HCT116 (cell line): Measurements from ENCODE around the gene G3BP1. TPM values are rescaled to one million over a fixed set of nuclear protein-coding genes. Genes with fewer than 3 reads are reported as not detected.
A peak's percentile ranks its signal among the peaks of the same experiment; 100 is the strongest.

Source experiments
- ATAC-seq: fragments of 200-7000 bp; cut with Tn5 transposase; 2 replicates; pipeline ENCODE4 v1.9.1; 2020; ENCODE audit warnings: mild to moderate bottlenecking, moderate library complexity
- BruUV-seq: library from RNA; stranded (reverse); fragments of 400-500 nt; replicated peaks from 2 replicates; lab custom pipeline; 2021; lab: Mats Ljungman, UMichigan
- CTCF ChIA-PET: fragments of 300-600 bp; sonication (Branson Sonifier 250); formaldehyde crosslinking; loops from one replicate; lab custom pipeline; 2021; ENCODE audit warnings: antibody characterized with exemption; lab: Charles Lee
- POLR2A ChIA-PET: fragments of 300-600, 350-600 bp; sonication (Branson Sonifier 250); formaldehyde crosslinking; loops from one replicate; lab custom pipeline; 2021; ENCODE audit warnings: antibody characterized with exemption; lab: Charles Lee
- RAD21 ChIA-PET, 2 experiments: fragments of 300-600 bp; sonication (Branson Sonifier 250); formaldehyde crosslinking; loops; one replicate each; lab custom pipeline; 2023; ENCODE audit warnings: low total read pairs in 2 of 2; ENCODE audit not compliant: uncharacterized antibody in 2 of 2, unreplicated experiment in 2 of 2, low non-redundant PET in 1 of 2; lab: Charles Lee
- DNase-seq: peaks from one replicate; pipeline ENCODE4 v3.0.0-alpha.2; 2010; ENCODE audit warnings: low read depth, low spot score
- H2AFZ ChIP-seq: fragments of 200-600 bp; shearing (Covaris generic), sonication (generic); 2 replicates; pipeline ENCODE4 v1.6.1; 2017; ENCODE audit warnings: low read depth, mixed run types, mixed read lengths, antibody characterized with exemption, low read length; ENCODE audit not compliant: poor library complexity, severe bottlenecking
- H3K27ac ChIP-seq: 2 replicates; pipeline ENCODE4 v1.5.1; 2012; ENCODE audit warnings: low read depth, low read length
- H3K27me3 ChIP-seq: fragments of 200-600 bp; sonication (generic); 2 replicates; pipeline ENCODE4 v1.6.1; 2016; ENCODE audit warnings: mixed run types, low read length, mixed read lengths; ENCODE audit not compliant: insufficient read depth
- H3K36me3 ChIP-seq, 2 experiments: fragments of 200-500 bp in 1 of 2; fragments of 200-600 bp in 1 of 2; sonication (Bioruptor generic) in 1 of 2; sonication (generic) in 1 of 2; 2 replicates each; pipeline versions ENCODE4 v1.5.1 to v1.6.1; 2014 to 2016; ENCODE audit warnings: low read length in 2 of 2, inconsistent platforms in 1 of 2, mixed read lengths in 1 of 2, mixed run types in 1 of 2; ENCODE audit not compliant: insufficient read depth in 2 of 2, control insufficient read depth in 1 of 2
- H3K4me1 ChIP-seq, 2 experiments: fragments of 200-600 bp in 1 of 2; sonication (generic) in 1 of 2; 2 replicates each; pipeline versions ENCODE4 v1.5.1 to v1.6.1; 2012 to 2017; ENCODE audit warnings: low read length in 2 of 2, inconsistent platforms in 1 of 2, mild to moderate bottlenecking in 1 of 2, mixed read lengths in 1 of 2, mixed run types in 1 of 2, moderate library complexity in 1 of 2; ENCODE audit not compliant: insufficient read depth in 2 of 2, control insufficient read depth in 1 of 2
- H3K4me2 ChIP-seq: fragments of 200-600 bp; sonication (generic); 2 replicates; pipeline ENCODE4 v1.6.1; 2017; ENCODE audit warnings: mixed run types, low read length, mixed read lengths
- H3K4me3 ChIP-seq, 2 experiments: fragments of 200-600 bp in 1 of 2; sonication (generic) in 1 of 2; replicated peaks in 1 of 2; 2 replicates each; pipeline ENCODE4 v1.5.1; 2011 to 2016; ENCODE audit warnings: low read length in 2 of 2, control low read depth in 1 of 2, low read depth in 1 of 2, mild to moderate bottlenecking in 1 of 2, mixed read lengths in 1 of 2, mixed run types in 1 of 2
- H3K79me2 ChIP-seq: fragments of 200-600 bp; sonication (generic); 2 replicates; pipeline ENCODE4 v1.6.1; 2017; ENCODE audit warnings: mild to moderate bottlenecking, mixed run types, low read length, moderate library complexity, mixed read lengths; ENCODE audit not compliant: insufficient read depth
- H3K9ac ChIP-seq: fragments of 200-600 bp; sonication (generic); 2 replicates; pipeline ENCODE4 v1.6.1; 2016; ENCODE audit warnings: low read length, mixed read lengths
- H3K9me2 ChIP-seq: fragments of 200-600 bp; sonication (generic), shearing (Covaris generic); 2 replicates; pipeline ENCODE4 v1.6.1; 2017; ENCODE audit warnings: mixed run types, mild to moderate bottlenecking, moderate library complexity; ENCODE audit not compliant: insufficient read depth
- H3K9me3 ChIP-seq, 2 experiments: fragments of 200-500 bp in 1 of 2; fragments of 200-600 bp in 1 of 2; sonication (Bioruptor generic) in 1 of 2; sonication (generic) in 1 of 2; 2 replicates each; pipeline ENCODE4 v1.6.1; 2014 to 2017; ENCODE audit warnings: low read length in 2 of 2, mixed read lengths in 2 of 2, inconsistent platforms in 1 of 2, low read depth in 1 of 2, mild to moderate bottlenecking in 1 of 2, mixed run types in 1 of 2, moderate library complexity in 1 of 2; ENCODE audit not compliant: control insufficient read depth in 1 of 2, insufficient read depth in 1 of 2
- H4K20me1 ChIP-seq: fragments of 200-600 bp; sonication (generic), shearing (Covaris generic); 2 replicates; pipeline ENCODE4 v1.6.1; 2017; ENCODE audit warnings: mixed run types, mild to moderate bottlenecking, moderate library complexity; ENCODE audit not compliant: insufficient read depth
- CEBPB ChIP-seq: IDR thresholded peaks from 2 replicates; pipeline ENCODE4 v1.6.1; 2012; ENCODE audit warnings: low read depth
- EZH2 ChIP-seq: fragments of 200-600 bp; sonication (generic); IDR thresholded peaks from 2 replicates; pipeline ENCODE4 v1.6.1; 2017; ENCODE audit warnings: antibody characterized with exemption, mixed run types
- FOSL1 ChIP-seq: IDR thresholded peaks from 2 replicates; pipeline ENCODE4 v1.6.1; 2012; ENCODE audit warnings: low read depth
- POLR2AphosphoS5 ChIP-seq: IDR thresholded peaks from 2 replicates; pipeline ENCODE4 v1.6.1; 2011; ENCODE audit warnings: mild to moderate bottlenecking, low read depth, low read length, moderate library complexity
- TCF7L2 ChIP-seq: IDR thresholded peaks from 2 replicates; pipeline ENCODE4 v1.7.0; 2011; ENCODE audit warnings: borderline replicate concordance, inconsistent platforms; ENCODE audit not compliant: insufficient read depth, insufficient read length; ENCODE audit errors: extremely low read depth
- YY1 ChIP-seq: IDR thresholded peaks from 2 replicates; pipeline ENCODE4 v1.6.1; 2011; ENCODE audit warnings: low read length, low read depth, moderate library complexity, mild to moderate bottlenecking; ENCODE audit not compliant: insufficient replicate concordance; ENCODE audit errors: extremely low read depth
- intact Hi-C: fragments of 100-400 bp; cut with micrococcal nuclease; formaldehyde crosslinking; loops from 2 replicates; pipeline ENCODE4 v1.10.0; 2022
- total RNA-seq: library from RNA; stranded (reverse); gene quantifications from one replicate; pipeline ENCODE4 v1.2.1, GENCODE V29; 2021; ENCODE audit not compliant: unreplicated experiment
- TF ChIP-seq, protein P1 (sequence below): IDR thresholded peaks from 2 replicates; pipeline ENCODE4 v1.6.1; 2011; ENCODE audit warnings: mild to moderate bottlenecking, low read length, moderate library complexity; ENCODE audit not compliant: insufficient replicate concordance; ENCODE audit errors: extremely low read depth
- TF ChIP-seq, protein P2 (sequence below), 3 experiments: fragments of 200-600 bp in 1 of 3; sonication (generic) in 1 of 3; IDR thresholded peaks in 2 of 3; conservative IDR thresholded peaks in 1 of 3; 2 replicates each; pipeline ENCODE4 v1.5.1; 2012 to 2017; ENCODE audit warnings: low read depth in 2 of 3, low read length in 2 of 3, antibody characterized with exemption in 1 of 3, borderline replicate concordance in 1 of 3, control low read depth in 1 of 3, mild to moderate bottlenecking in 1 of 3, mixed read lengths in 1 of 3, mixed run types in 1 of 3, moderate library complexity in 1 of 3; ENCODE audit not compliant: insufficient read depth in 1 of 3
- TF ChIP-seq, protein P3 (sequence below): IDR thresholded peaks from 2 replicates; pipeline ENCODE4 v1.6.1; 2012

G3BP1 gene
- total RNA-seq, 1 experiment from 2014 or later = 296 TPM

DNA sequence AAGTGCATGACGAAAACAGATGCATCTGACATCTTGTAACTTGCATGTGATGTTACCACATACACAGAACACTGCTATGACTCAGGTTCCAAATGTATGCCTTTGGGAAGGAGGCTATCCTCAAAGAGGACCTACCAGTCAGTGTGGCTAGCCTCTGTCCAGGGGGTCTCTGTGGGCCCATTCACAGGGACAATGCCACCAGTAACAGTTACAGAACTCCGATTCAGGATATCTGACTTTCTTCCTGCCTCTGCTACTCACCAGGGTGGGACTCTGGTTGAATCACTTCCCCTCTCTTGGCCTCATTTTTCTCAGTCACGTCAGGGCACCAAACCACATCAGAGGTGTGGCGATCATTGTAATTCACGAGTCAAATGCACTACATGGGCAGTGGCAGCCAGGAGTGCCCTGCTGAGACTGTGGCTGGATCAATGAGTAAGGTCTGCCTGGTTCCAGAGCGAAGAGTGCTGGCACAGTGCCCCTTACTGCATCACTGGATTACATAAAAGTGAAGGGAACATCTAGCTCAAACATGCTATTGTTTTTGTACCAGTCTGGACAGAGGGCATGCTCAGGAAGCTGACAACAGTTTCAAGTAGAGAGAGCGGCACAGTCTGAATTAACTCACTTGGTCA lies 26.6 kb upstream of the G3BP1 start:
- POLR2A ChIA-PET = interaction anchor here (1.0 to 1.2 kb wide), 2 partner anchors 11 to 26 kb away, joined by 4 to 5 read pairs; partner anchors contain the start of gene G3BP1
- TF ChIP-seq CEBPB (no peak), YY1 (peak; percentile 51), POLR2AphosphoS5 (peak; percentile 74), TCF7L2 (peak; percentile 95), FOSL1 (no peak), EZH2 (no peak)
- TF ChIP-seq, protein P1, sequence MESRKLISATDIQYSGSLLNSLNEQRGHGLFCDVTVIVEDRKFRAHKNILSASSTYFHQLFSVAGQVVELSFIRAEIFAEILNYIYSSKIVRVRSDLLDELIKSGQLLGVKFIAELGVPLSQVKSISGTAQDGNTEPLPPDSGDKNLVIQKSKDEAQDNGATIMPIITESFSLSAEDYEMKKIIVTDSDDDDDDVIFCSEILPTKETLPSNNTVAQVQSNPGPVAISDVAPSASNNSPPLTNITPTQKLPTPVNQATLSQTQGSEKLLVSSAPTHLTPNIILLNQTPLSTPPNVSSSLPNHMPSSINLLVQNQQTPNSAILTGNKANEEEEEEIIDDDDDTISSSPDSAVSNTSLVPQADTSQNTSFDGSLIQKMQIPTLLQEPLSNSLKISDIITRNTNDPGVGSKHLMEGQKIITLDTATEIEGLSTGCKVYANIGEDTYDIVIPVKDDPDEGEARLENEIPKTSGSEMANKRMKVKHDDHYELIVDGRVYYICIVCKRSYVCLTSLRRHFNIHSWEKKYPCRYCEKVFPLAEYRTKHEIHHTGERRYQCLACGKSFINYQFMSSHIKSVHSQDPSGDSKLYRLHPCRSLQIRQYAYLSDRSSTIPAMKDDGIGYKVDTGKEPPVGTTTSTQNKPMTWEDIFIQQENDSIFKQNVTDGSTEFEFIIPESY = peak; percentile 81
- TF ChIP-seq, protein P2, sequence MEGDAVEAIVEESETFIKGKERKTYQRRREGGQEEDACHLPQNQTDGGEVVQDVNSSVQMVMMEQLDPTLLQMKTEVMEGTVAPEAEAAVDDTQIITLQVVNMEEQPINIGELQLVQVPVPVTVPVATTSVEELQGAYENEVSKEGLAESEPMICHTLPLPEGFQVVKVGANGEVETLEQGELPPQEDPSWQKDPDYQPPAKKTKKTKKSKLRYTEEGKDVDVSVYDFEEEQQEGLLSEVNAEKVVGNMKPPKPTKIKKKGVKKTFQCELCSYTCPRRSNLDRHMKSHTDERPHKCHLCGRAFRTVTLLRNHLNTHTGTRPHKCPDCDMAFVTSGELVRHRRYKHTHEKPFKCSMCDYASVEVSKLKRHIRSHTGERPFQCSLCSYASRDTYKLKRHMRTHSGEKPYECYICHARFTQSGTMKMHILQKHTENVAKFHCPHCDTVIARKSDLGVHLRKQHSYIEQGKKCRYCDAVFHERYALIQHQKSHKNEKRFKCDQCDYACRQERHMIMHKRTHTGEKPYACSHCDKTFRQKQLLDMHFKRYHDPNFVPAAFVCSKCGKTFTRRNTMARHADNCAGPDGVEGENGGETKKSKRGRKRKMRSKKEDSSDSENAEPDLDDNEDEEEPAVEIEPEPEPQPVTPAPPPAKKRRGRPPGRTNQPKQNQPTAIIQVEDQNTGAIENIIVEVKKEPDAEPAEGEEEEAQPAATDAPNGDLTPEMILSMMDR (IDR thresholded peaks at IDR 0.05 in 2 of 3, conservative IDR thresholded peaks at IDR 0.05 in 1 of 3; ENCODE audit: borderline replicate concordance in 1 of 3, insufficient read depth in 1 of 3, low read depth in 2 of 3, low read length in 2 of 3) = 0 out of 6 replicates have a peak, but pooled peaks of 1 of the 3 experiments have one; percentile 6
- TF ChIP-seq, protein P3, sequence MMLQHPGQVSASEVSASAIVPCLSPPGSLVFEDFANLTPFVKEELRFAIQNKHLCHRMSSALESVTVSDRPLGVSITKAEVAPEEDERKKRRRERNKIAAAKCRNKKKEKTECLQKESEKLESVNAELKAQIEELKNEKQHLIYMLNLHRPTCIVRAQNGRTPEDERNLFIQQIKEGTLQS = no peak
- H3K9me2 ChIP-seq = no peaks in the 10 kb centered on the region
- ATAC-seq = peak; percentile 83
- H3K4me2 ChIP-seq = peak overlapping the region; percentile 68
- H3K36me3 ChIP-seq = no peaks in the 10 kb centered on the region
- no peaks in the 10 kb centered on the region for H3K27me3 ChIP-seq
- H3K27ac ChIP-seq = peak overlapping the region; percentile 20
- peaks cover 52 to 68% of the 10 kb centered on the region in 2 experiments for H3K4me1 ChIP-seq
- H3K79me2 ChIP-seq = no peaks in the 10 kb centered on the region
- H3K9me3 ChIP-seq = no peaks in the 10 kb centered on the region
- H3K4me3 ChIP-seq = peak overlapping the region in 1 of 2 experiments; percentile 20; a peak in 2 of 4 replicates
- DNase-seq = peak; percentile 98
- BruUV-seq = no TSS peak
- no peak overlapping the region for H2AFZ ChIP-seq
- H4K20me1 ChIP-seq = no peaks in the 10 kb centered on the region
- CTCF ChIA-PET = interaction anchor here (0.9 to 3.0 kb wide), 2 partner anchors 86 to 93 kb away, joined by 6 to 14 read pairs; no protein-coding TSS in a partner anchor
- intact Hi-C loops = loop anchor here (1.0 to 10.0 kb wide), 3 partner anchors 26 to 490 kb away; partner anchors contain the start of genes G3BP1 and GM2A
- H3K9ac ChIP-seq = peak overlapping the region; percentile 31
- RAD21 ChIA-PET = no interaction called here
